ENCODE data around the gene PSMB5.

Gene PSMB5

GRCh38 chr14:22982477-22983245, 52.0 kb downstream of the PSMB5 start, which contains the start of gene AJUBA:
AJUBA (minus strand) TSS chr14:22982551; CDS start chr14:22982266, 285 bp downstream.
- TF ChIP-seq, protein P1, sequence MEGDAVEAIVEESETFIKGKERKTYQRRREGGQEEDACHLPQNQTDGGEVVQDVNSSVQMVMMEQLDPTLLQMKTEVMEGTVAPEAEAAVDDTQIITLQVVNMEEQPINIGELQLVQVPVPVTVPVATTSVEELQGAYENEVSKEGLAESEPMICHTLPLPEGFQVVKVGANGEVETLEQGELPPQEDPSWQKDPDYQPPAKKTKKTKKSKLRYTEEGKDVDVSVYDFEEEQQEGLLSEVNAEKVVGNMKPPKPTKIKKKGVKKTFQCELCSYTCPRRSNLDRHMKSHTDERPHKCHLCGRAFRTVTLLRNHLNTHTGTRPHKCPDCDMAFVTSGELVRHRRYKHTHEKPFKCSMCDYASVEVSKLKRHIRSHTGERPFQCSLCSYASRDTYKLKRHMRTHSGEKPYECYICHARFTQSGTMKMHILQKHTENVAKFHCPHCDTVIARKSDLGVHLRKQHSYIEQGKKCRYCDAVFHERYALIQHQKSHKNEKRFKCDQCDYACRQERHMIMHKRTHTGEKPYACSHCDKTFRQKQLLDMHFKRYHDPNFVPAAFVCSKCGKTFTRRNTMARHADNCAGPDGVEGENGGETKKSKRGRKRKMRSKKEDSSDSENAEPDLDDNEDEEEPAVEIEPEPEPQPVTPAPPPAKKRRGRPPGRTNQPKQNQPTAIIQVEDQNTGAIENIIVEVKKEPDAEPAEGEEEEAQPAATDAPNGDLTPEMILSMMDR (IDR thresholded peaks at IDR 0.05; ENCODE audit: low read depth, low read length): no peak
- H3K4me3 ChIP-seq (ENCODE audit: low read depth, low read length): peak within 1 kb of the TSS; percentile 91

DNA sequence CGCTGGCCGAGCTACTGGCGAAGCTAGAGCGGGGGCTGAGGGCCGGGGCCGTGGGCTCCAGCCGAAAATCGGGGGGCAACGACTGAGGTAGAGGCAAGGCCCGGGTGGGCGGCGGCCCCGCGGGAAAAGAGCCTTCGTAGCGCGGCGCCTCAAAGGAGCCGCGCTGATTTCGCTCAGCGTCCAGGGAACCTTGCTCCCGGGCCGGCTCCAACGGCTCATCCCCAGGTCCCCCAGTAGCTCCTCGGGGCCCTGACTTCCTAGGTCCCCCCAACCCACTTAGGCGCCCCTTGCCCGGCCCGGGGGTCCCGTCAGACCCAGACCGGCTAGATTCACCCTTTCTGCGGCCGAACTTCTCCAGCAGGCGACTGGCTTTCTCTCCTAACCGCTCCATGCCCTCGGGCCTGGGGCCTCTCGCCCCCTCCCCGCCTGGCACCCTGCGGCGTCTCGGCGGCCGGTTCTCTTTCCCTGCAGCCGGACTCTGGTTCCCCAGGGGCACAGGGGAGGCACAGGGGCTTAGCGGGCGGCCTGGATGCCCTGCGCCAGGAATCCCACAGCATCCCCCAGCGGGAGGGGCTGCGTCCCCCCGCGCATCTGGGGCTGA, 52.7 kb downstream of the PSMB5 start:
- TF ChIP-seq, protein P1 (IDR thresholded peaks at IDR 0.05; ENCODE audit: low read depth, low read length): no peak
- H3K4me3 ChIP-seq (ENCODE audit: low read depth, low read length): peak overlapping the region; percentile 91

GRCh38 chr14:22981090-22981875, 53.4 kb downstream of the PSMB5 start:
- TF ChIP-seq, protein P1 (IDR thresholded peaks at IDR 0.05; ENCODE audit: low read depth, low read length): no peak
- H3K4me3 ChIP-seq (ENCODE audit: low read depth, low read length): peak overlapping the region; percentile 91

- TF ChIP-seq, protein P1 (IDR thresholded peaks at IDR 0.05; ENCODE audit: low read depth, low read length): no peak
- H3K4me3 ChIP-seq (ENCODE audit: low read depth, low read length): peak overlapping the region; percentile 91
Observed at GRCh38 chr14:22980672-22981089, 54.0 kb downstream of the PSMB5 start.

- H3K4me3 ChIP-seq (ENCODE audit: low read depth, low read length): peak overlapping the region; percentile 91
- TF ChIP-seq, protein P1 (IDR thresholded peaks at IDR 0.05; ENCODE audit: low read depth, low read length): no peak
Observed at GRCh38 chr14:22979748-22980392, 54.8 kb downstream of the PSMB5 start.

- TF ChIP-seq, protein P1 (IDR thresholded peaks at IDR 0.05; ENCODE audit: low read depth, low read length): no peak
- H3K4me3 ChIP-seq (ENCODE audit: low read depth, low read length): peak overlapping the region; percentile 91
Observed at GRCh38 chr14:22978981-22979671, 55.6 kb downstream of the PSMB5 start.

All from WI38 (cell line).